Islet of Langerhans (tissue), 1 donor: ENCODE results near the gene RIPOR3.
A peak's percentile ranks its signal among the peaks of the same experiment; 100 is the strongest.
"Not testable (repeated sequence)": the region's sequence is repeated elsewhere in the genome, so short reads cannot be mapped to it uniquely, and the experiment has no call there.

Source experiments
- FAIRE-seq: peaks from one replicate; lab custom pipeline; 2011; peaks lifted over from hg19 to GRCh38; lab: Jason Lieb, UNC

RIPOR3 gene

DNA sequence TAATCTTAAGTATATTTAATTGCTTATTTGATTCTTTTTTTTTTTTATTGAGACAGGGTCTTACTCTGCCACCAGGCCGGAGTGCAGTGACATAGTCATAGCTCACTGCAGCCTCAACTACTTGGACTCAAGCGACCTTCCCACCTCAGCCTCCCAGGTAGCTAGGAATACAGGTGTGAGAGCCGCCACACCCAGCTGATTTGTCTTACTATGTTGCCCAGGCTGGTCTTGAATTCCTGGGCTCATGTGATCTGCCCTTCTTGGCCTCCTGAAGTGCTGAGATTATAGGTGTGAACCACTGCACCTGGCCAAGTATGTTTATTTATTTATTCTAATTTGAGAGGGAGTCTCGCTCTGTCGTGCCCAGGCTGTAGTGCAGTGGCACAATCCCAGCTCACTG lies 142.9 kb downstream of the RIPOR3 start:
- no peak for FAIRE-seq

DNA sequence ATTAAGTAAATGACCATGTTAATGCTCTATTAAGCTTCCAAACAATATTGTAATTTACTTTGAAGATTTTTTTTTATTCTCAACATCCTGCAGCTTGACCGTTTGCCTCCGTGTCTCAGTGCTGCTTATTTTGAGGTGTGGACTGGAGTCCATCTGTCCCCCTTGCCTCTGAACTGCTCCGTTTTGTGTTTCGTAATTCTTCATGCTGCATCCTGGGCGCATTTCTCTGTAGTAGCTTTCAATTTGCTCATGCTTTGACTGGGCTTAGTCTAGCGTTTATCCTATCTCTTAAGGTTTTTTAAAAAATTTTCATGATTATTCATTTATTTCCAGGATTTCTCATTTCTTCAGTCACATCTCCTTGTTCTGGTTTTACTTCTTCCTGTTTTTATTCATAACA lies 143.4 kb downstream of the RIPOR3 start:
- no peak for FAIRE-seq

DNA sequence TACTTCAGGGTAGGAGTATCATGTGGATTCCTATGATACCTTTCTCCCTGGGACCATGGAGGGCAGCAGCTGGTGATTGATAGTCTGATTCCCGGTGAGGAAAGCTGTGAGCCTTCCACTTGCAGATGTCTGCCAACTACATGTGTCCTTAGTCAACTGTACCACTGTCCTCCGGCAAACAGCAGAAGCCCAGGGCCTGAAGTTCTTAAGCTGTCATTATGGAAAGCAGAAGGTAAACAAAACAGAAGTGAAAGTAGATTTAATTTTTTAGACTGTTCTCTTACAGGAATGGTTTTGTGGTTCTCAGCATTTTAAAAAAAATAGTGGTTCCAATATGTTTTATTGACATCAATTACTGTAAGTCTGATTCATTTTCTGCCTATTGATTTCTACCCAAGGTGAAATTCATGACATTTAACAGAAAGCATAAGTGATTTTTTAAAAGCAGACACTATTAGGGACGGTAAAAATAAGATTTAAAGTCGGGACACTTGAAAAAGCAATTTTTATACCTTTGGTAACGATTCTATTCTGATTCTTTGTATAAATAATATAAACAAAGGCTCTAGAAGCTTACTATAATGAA lies 144.5 kb downstream of the RIPOR3 start:
- peak; percentile 77 for FAIRE-seq

- no peak for FAIRE-seq
Observed at GRCh38 chr20:50545126-50545525, 146.2 kb downstream of the RIPOR3 start.

DNA sequence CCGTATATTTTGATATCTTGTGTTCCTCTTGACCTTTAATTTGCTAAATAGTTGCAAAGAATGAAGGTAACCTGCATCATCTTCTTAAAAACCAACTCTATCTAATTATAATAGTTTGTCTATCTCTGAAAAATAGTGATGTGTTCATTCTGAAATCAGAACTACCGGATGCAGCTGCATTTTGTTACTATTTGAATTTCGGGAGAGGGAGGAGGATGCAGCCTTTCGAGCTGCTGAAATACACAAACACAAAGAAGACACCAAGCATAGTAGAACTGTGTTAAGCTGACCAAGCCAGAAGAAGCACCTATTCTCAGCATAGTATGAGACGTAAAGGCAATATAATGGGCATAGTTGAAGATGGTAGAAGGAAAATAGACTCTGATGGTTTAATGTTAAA lies 148.0 kb downstream of the RIPOR3 start:
- no peak for FAIRE-seq

DNA sequence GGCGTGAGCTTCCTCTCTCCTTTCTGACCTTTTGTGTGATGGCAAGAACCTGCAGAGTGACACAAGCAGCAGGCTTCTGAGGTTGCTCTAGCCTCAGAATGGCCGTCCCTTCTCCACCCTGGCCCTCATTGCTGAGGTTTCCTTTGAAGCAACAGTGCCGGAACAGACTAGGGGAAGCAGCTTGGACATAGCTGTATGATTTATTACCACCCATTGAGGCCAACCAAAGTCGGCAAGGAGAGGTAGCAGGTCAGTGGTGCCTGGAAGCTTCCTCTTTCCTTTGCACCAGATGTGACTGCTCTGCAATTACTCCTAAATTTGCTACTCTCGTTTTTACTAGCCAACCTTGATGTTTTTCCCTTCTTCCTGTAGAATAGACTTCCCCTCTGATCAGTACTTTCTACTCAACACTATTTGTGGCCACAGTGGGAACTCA lies 149.7 kb downstream of the RIPOR3 start:
- FAIRE-seq = no peak

DNA sequence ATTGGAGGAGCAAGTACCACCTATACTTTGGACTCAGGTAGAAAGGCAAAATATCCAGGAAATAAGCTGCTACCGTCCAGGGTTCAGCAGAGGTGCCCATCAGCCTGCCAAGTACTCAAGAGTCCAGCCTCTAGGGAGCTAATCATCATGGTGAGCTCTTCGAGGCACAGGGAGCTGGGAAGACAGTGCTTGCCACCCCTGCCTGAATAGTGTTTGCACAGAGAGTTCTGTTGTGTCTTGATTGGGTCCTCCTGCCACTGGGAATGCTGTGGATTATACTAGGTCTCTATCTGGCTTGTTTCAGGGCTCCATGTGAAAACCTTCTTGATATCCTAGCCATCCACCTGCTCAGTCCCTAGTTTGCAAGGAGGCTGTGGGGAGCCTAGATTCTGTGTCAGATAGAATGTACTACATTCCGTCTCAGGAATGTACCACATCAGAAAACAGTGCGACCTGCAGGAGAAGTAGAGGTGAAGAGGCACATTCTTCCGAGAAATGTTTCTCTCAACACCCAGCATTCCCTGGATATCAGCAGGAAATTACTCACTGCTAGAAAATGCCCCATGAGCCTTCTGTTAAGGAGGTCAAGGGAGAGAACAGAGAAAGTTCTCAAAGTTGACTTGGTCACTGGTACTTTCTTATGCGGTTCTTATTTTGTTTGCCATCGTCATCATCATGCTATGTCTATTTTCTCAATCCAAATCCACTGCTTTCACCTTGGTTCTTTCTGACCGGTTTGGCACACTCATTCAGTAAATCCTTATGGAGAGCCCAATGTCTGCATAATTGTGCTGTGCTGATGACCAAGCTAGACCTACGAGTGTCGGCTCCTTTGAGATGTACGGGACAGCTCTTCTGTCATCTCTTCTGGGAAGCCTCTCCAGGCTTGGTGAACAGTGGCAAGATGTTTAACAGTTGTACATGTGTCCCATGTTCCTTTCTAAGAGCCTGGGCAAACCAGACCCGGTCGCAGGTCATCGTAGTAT lies 150.4 kb downstream of the RIPOR3 start:
- no peak for FAIRE-seq

- not testable (repeated sequence) for FAIRE-seq
Observed at GRCh38 chr20:50539798-50540197, 151.5 kb downstream of the RIPOR3 start.

- no peak for FAIRE-seq
Observed at GRCh38 chr20:50538276-50538675, 153.1 kb downstream of the RIPOR3 start.

GRCh38 chr20:50537546-50538201 lies 153.7 kb downstream of the RIPOR3 start:
- FAIRE-seq = peak; percentile 64

DNA sequence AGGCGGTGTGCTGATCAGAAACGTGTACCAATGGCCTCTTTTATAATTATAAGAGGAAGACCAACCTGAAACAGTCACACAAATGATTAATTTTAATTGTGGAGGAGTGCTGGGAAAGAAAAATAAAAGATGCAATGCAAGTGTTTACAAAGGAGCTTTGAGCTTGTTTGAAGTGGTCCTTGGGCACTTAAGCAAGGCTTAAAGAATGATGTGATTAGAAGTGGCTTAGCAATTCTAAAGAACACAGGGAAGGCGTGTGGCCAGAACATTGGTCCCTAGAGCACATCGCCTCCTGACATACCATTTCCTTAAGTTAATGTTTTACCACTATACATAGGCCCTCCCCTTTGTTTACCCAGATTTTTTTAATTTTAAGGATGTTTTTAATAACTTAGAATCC lies 155.0 kb downstream of the RIPOR3 start:
- no peak for FAIRE-seq
